ENCODE data around the gene SRF.
A peak's percentile ranks its signal among the peaks of the same experiment; 100 is the strongest.

Gene SRF

DNA sequence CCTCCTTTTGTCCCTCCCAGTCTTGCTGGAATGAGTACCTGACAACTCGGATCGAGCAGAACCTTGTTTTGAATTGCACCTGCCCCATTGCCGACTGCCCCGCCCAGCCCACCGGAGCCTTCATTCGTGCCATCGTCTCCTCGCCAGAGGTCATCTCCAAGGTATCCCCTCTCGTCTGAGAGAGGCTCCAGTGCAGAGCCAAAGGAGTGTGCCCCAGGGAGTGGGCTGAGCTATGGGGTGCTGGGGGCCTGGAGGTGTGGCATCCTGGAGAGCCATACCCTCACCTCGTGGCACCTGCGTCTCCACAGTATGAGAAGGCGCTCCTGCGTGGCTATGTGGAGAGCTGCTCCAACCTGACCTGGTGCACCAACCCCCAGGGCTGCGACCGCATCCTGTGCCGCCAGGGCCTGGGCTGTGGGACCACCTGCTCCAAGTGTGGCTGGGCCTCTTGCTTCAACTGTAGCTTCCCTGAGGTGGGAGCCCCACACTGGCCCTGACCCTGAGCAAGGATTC is 49.4 kb downstream of the SRF start:
- H3K4me3 ChIP-seq (replicated peaks in 1 of 2; ENCODE audit: low read depth in 2 of 2, low read length in 2 of 2) = no peak overlapping the region
- no peak for DNase-seq (ENCODE audit: low read depth in 2 of 2)
- TF ChIP-seq, protein P1, sequence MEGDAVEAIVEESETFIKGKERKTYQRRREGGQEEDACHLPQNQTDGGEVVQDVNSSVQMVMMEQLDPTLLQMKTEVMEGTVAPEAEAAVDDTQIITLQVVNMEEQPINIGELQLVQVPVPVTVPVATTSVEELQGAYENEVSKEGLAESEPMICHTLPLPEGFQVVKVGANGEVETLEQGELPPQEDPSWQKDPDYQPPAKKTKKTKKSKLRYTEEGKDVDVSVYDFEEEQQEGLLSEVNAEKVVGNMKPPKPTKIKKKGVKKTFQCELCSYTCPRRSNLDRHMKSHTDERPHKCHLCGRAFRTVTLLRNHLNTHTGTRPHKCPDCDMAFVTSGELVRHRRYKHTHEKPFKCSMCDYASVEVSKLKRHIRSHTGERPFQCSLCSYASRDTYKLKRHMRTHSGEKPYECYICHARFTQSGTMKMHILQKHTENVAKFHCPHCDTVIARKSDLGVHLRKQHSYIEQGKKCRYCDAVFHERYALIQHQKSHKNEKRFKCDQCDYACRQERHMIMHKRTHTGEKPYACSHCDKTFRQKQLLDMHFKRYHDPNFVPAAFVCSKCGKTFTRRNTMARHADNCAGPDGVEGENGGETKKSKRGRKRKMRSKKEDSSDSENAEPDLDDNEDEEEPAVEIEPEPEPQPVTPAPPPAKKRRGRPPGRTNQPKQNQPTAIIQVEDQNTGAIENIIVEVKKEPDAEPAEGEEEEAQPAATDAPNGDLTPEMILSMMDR (IDR thresholded peaks at IDR 0.05; ENCODE audit: low read depth, low read length) = no peak

DNA sequence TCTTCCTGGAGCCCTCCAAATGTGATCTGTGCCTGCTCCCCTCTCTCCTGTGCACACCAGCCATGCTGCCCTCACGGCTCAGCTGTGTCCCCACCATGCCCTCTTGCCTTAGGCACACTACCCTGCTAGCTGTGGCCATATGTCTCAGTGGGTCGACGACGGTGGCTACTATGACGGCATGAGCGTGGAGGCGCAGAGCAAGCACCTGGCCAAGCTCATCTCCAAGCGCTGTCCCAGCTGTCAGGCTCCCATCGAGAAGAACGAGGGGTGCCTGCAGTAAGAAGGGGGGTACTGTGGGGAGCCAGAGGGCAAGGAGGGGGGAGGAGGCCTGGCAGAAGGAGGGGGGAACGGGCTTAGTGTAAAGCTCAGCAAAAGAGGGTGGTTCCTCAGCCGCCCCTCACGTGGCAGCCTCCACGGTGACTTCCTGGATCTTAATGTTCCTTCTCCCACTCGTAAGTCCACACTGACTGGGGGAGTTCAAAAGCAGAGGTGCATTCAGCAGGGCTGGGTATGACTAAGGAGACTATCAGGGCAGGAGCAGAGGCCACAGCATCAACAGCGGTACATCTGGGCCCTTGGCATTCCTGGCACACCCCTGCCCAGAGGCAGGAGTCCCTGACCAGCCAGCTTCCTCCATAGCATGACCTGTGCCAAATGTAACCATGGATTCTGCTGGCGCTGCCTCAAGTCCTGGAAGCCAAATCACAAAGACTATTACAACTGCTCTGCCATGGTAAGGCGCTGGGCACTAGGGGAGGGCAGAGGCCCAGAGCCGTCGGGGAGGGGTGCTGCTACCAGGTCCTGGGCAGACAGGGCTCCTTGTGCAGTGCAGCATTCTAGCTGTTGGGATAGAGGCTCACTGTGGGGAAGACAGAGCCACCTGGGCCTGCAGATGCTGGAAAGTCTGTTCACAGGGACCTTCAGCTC is 50.2 kb downstream of the SRF start:
- H3K4me3 ChIP-seq (replicated peaks in 1 of 2; ENCODE audit: low read depth in 2 of 2, low read length in 2 of 2) = no peak overlapping the region
- DNase-seq (ENCODE audit: low read depth in 2 of 2) = peak in 1 of 2 donors; percentile 12
- TF ChIP-seq, protein P1 (IDR thresholded peaks at IDR 0.05; ENCODE audit: low read depth, low read length) = no peak

DNA sequence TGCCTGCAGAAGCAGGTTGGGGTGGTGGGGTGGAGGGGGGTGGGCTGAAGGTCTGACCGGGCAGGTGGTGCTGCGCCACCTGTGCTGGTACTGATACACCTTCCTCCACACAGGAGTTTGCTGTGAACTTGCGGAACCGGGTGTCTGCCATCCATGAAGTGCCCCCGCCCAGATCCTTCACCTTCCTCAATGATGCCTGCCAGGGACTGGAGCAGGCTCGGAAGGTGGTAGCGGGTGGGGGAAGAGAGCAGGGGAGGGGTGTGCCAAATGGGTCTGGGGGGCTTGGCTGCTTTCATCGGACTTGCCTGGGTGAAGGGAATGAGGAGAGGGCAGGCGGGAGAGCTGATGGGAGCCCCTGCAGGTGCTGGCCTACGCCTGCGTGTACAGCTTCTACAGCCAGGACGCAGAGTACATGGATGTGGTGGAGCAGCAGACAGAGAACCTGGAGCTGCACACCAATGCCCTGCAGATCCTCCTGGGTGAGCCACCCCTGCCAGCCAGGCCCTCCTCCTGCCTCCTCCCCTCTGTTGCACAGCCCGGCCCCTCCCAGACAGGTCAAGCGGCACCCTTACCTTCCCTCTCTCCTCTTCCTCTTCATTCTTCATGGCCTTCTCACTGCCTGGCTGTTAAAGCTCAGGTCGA is 51.5 kb downstream of the SRF start:
- no peak for DNase-seq (ENCODE audit: low read depth in 2 of 2)
- H3K4me3 ChIP-seq (replicated peaks in 1 of 2; ENCODE audit: low read depth in 2 of 2, low read length in 2 of 2) = no peak overlapping the region
- TF ChIP-seq, protein P1 (IDR thresholded peaks at IDR 0.05; ENCODE audit: low read depth, low read length) = no peak

DNA sequence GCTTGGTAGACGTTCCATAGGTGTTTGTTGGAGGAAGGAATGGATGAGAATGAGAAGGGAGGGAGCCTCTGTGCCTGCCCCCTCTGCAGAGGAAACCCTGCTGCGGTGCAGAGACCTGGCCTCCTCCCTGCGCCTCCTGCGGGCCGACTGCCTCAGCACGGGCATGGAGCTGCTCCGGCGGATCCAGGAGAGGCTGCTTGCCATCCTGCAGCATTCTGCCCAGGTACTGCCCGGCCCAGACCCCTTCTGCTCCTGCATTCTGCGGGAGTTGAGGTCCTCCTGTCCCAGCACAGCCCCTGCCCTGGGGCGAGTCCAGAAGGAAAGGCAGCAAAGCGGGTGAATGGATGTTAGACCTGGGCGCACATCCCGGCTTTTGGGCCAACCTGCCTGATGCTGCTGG is 52.1 kb downstream of the SRF start:
- no peak overlapping the region for H3K4me3 ChIP-seq (replicated peaks in 1 of 2; ENCODE audit: low read depth in 2 of 2, low read length in 2 of 2)
- no peak for DNase-seq (ENCODE audit: low read depth in 2 of 2)
- TF ChIP-seq, protein P1 (IDR thresholded peaks at IDR 0.05; ENCODE audit: low read depth, low read length) = no peak

DNA sequence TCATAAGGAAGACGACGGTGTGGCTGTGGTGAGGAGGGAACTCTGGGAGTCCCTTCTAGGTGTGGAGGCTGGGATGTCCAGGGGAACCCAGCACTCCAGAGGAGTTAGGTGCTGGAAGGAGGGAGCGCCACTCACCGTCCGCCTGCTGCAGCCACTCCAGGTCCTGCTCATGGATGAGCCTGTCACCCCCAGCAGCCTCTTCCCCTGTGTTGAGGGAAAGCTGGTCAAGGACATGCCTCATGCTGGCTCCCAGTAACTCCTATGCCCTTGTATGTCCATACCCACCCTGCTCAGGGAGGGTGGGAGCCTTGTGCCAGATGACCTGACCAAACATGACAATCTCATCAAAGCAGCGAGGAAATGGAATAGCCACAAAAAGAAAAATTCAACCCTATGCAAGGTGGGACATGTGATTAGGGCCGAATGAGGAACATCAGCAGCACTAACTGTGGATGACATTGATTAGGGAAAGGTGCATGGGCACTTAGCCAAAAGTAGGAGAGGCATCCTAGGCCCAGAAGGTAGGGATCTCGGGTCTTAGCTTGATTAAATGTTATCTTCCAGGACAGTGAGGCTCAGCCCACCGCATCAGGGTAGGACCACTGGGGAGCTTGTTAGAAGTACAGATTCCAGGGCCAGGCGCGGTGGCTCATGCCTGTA is 55.3 kb downstream of the SRF start:
- no peak for DNase-seq (ENCODE audit: low read depth in 2 of 2)
- TF ChIP-seq, protein P1 (IDR thresholded peaks at IDR 0.05; ENCODE audit: low read depth, low read length) = no peak
- H3K4me3 ChIP-seq (replicated peaks in 1 of 2; ENCODE audit: low read depth in 2 of 2, low read length in 2 of 2) = no peak overlapping the region

DNA sequence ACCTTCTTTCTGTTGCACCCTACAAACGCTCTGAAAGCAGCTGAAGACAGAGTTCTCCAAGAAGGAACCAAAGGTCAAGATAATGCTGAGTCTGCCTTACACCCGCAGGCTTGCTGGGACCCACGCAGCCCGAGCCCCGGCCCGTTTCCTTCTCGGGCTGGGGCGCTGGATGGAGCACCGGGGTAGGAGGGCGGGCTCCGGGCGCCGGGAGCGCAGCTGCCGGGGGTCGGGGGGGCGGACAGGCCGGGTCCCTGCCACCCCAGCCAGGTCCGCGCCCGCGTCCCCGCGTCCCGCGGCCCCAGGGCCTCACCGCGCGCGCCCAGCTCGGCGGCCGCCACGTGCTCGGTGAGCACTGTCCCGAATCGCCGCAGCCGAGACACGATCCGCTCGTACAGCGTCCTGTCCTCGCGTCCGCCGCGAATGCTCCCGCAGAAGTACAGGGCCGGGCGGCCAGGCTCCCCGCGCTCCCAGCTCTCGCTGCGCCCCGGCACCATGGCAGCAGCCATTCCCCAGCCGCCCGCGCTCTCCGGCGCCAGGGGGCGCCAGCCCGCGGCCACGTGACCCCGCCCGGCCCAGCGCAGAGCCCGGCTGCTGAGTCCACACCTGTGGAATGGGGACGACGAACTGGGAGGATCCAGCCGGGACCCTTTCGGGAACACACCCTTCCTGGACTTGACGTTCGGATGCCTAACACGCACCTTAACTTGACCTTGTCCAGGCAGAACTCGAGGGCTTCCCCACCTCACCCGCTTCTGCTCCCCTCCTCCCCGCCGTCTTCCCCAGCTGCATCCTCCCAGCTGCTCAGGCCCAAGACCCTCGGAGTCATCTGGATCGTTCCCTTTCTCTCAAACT is 58.1 kb downstream of the SRF start, which contains the start of gene DNPH1:
Gene DNPH1, minus strand, starts transcription at position 531 of the 852 bp plus-strand sequence. Its CDS starts 25 bp downstream, at position 506.
- TF ChIP-seq, protein P1 (IDR thresholded peaks at IDR 0.05; ENCODE audit: low read depth, low read length) = peak; percentile 28
- peak within 1 kb of the TSS; percentile 52 to 66 for H3K4me3 ChIP-seq (replicated peaks in 1 of 2; ENCODE audit: low read depth in 2 of 2, low read length in 2 of 2)
- peak; percentile 63 to 68 for DNase-seq (ENCODE audit: low read depth in 2 of 2)
